Measurements from ENCODE around the gene EPHB3.

Gene EPHB3

DNA sequence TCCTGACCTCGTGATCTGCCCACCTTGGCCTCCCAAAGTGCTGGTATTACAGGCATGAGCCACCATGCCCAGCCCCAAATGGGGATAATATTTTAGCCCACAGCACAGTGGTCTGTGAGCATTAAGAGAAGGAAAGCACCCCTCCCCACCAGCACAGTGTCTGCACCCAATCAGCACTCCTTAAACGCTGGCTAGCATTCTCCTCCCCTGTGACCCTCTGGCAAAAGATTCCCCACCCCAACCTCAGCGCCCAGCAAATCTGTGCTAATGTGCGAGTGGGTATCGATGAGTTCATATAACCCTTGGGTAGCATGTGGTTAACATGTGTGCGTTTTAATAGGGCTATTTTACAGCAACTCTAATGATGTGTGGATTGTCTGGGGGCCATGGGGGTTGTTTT lies 18.3 kb upstream of the EPHB3 start:
- Histone ChIP-seq H3K27me3 (ENCODE audit: insufficient read depth, poor library complexity, severe bottlenecking) (no peaks in the 10 kb centered on the region), H3K27ac (ENCODE audit: poor library complexity, severe bottlenecking) (no peak overlapping the region), H3K4me3 (ENCODE audit: severe bottlenecking) (no peak overlapping the region), H3K9me3 (ENCODE audit: severe bottlenecking) (no peaks in the 10 kb centered on the region), H3K36me3 (ENCODE audit: low read depth) (no peaks in the 10 kb centered on the region), H3K4me1 (ENCODE audit: insufficient read depth, poor library complexity, severe bottlenecking) (no peaks in the 10 kb centered on the region)
- TF ChIP-seq, protein P1, sequence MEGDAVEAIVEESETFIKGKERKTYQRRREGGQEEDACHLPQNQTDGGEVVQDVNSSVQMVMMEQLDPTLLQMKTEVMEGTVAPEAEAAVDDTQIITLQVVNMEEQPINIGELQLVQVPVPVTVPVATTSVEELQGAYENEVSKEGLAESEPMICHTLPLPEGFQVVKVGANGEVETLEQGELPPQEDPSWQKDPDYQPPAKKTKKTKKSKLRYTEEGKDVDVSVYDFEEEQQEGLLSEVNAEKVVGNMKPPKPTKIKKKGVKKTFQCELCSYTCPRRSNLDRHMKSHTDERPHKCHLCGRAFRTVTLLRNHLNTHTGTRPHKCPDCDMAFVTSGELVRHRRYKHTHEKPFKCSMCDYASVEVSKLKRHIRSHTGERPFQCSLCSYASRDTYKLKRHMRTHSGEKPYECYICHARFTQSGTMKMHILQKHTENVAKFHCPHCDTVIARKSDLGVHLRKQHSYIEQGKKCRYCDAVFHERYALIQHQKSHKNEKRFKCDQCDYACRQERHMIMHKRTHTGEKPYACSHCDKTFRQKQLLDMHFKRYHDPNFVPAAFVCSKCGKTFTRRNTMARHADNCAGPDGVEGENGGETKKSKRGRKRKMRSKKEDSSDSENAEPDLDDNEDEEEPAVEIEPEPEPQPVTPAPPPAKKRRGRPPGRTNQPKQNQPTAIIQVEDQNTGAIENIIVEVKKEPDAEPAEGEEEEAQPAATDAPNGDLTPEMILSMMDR (IDR thresholded peaks at IDR 0.05; ENCODE audit: poor library complexity, severe bottlenecking): no peak
- no peak for ATAC-seq (ENCODE audit: low read depth)
- no peak for DNase-seq (ENCODE audit: low spot score)

DNA sequence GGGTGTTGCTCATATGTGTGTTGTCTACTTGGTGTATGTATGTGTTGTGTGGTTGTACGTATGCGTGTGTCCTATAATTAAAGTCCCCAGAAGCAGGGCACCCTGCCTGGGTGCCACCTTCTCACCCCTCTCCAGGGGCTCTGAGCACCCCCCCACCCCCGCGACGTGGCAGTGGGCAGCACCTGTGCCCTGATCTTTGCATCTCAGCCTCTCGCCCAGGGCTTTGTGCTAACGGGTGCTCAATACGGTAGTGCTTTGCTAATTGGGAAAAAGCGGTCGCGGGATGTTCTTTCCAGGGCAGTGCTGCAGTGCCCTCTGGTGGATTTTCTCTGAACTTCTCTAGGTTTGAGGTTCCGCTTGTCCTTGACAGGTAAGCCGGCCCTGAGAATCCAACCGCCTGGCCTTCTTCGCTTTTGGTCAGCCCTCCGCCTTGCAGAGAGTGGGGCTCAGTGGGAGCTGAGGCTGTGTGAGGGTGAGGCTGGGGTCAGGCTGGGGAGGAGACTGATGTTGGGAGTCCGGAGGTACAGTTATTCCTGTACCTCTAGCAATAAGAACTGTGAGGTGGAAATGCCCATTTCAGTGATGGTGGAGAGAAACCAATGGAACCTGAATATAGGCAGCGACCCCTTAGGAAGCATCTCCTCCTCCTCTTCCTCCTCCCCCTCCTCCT lies 17.6 kb upstream of the EPHB3 start:
- Histone ChIP-seq H3K27ac (ENCODE audit: poor library complexity, severe bottlenecking) (no peak overlapping the region), H3K4me3 (ENCODE audit: severe bottlenecking) (no peak overlapping the region), H3K4me1 (ENCODE audit: insufficient read depth, poor library complexity, severe bottlenecking) (no peaks in the 10 kb centered on the region), H3K27me3 (ENCODE audit: insufficient read depth, poor library complexity, severe bottlenecking) (no peaks in the 10 kb centered on the region), H3K9me3 (ENCODE audit: severe bottlenecking) (no peaks in the 10 kb centered on the region), H3K36me3 (ENCODE audit: low read depth) (no peaks in the 10 kb centered on the region)
- ATAC-seq (ENCODE audit: low read depth) (peak; percentile 77), DNase-seq (ENCODE audit: low spot score) (no peak)
- TF ChIP-seq, protein P1 (IDR thresholded peaks at IDR 0.05; ENCODE audit: poor library complexity, severe bottlenecking): peak; percentile 88

DNA sequence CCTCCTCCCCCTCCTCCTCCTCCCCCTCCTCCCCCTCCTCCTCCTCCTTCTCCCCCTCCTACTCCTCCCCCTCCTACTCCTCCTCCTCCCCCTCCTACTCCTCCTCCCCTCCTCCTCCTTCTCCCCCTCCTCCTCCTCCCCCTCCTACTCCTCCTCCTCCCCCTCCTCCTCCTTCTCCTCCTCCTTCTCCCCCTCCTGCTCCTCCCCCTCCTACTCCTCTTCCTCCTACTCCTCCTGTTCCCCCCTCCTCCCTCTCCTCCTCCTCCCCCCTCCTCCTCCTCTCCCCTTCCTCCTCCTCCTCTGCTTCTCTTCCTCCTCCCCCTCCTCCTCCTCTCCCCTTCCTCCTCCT lies 17.1 kb upstream of the EPHB3 start:
- Histone ChIP-seq H3K36me3 (ENCODE audit: low read depth) (no peaks in the 10 kb centered on the region), H3K4me1 (ENCODE audit: insufficient read depth, poor library complexity, severe bottlenecking) (no peaks in the 10 kb centered on the region), H3K27me3 (ENCODE audit: insufficient read depth, poor library complexity, severe bottlenecking) (no peaks in the 10 kb centered on the region), H3K4me3 (ENCODE audit: severe bottlenecking) (no peak overlapping the region), H3K9me3 (ENCODE audit: severe bottlenecking) (no peaks in the 10 kb centered on the region), H3K27ac (ENCODE audit: poor library complexity, severe bottlenecking) (no peak overlapping the region)
- ATAC-seq (ENCODE audit: low read depth) (no peak), DNase-seq (ENCODE audit: low spot score) (no peak)
- TF ChIP-seq, protein P1 (IDR thresholded peaks at IDR 0.05; ENCODE audit: poor library complexity, severe bottlenecking): no peak

DNA sequence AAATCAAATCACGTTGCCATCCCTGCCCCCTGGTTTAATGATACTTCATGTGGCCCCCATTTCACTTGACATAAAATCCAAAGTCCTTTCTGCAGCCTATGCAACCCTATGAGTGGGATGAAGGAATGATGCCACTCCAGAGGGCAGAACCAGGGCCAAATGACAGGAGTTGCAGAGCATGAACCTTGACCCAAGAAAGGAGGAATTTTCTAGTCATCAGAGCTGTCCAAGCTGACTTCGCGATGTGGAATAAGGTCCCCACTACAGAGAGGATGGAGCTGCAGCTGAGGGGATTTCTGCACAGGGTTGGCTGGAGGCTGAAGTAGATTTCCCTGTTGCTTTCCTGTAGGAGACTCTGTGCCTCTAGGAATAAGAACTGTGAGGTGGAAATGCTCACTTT lies 15.8 kb upstream of the EPHB3 start:
- H3K9me3 ChIP-seq (ENCODE audit: severe bottlenecking): no peaks in the 10 kb centered on the region
- DNase-seq (ENCODE audit: low spot score) (no peak), ATAC-seq (ENCODE audit: low read depth) (no peak)
- H3K4me1 ChIP-seq (ENCODE audit: insufficient read depth, poor library complexity, severe bottlenecking): no peaks in the 10 kb centered on the region
- TF ChIP-seq, protein P1 (IDR thresholded peaks at IDR 0.05; ENCODE audit: poor library complexity, severe bottlenecking): no peak
- no peak overlapping the region for H3K4me3 ChIP-seq (ENCODE audit: severe bottlenecking)
- no peak overlapping the region for H3K27ac ChIP-seq (ENCODE audit: poor library complexity, severe bottlenecking)
- no peaks in the 10 kb centered on the region for H3K36me3 ChIP-seq (ENCODE audit: low read depth)
- no peaks in the 10 kb centered on the region for H3K27me3 ChIP-seq (ENCODE audit: insufficient read depth, poor library complexity, severe bottlenecking)

DNA sequence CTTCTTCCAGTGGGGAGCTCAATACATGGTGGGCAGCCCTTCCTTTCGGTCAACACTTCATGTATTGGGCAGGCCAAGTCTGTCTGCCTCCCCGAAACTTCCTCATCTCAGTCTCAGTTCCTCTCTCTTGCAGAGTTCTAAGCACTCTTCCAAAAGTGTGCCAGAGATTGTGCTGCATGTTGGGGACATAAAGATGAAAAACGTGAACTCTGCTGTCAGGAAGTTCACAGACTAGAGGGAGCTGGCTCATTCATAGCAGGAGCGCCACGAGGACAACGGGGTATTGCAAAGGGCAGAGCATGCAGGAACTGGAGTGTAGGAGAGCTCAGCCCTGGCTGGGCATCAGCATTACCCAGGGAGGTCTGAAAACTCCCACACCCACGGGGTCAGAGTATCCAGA lies 15.3 kb upstream of the EPHB3 start:
- no peaks in the 10 kb centered on the region for H3K9me3 ChIP-seq (ENCODE audit: severe bottlenecking)
- no peak for DNase-seq (ENCODE audit: low spot score)
- H3K4me1 ChIP-seq (ENCODE audit: insufficient read depth, poor library complexity, severe bottlenecking): no peaks in the 10 kb centered on the region
- H3K27ac ChIP-seq (ENCODE audit: poor library complexity, severe bottlenecking): no peak overlapping the region
- no peaks in the 10 kb centered on the region for H3K27me3 ChIP-seq (ENCODE audit: insufficient read depth, poor library complexity, severe bottlenecking)
- ATAC-seq (ENCODE audit: low read depth): no peak
- H3K36me3 ChIP-seq (ENCODE audit: low read depth): no peaks in the 10 kb centered on the region
- TF ChIP-seq, protein P1 (IDR thresholded peaks at IDR 0.05; ENCODE audit: poor library complexity, severe bottlenecking): no peak
- no peak overlapping the region for H3K4me3 ChIP-seq (ENCODE audit: severe bottlenecking)
